Thyroid gland (tissue), 4 donors: ENCODE results near the gene KRTAP1-3. TPM values are rescaled to one million over a fixed set of nuclear protein-coding genes. Genes with fewer than 3 reads are reported as not detected.

Experiments used
- DNase-seq, 2 donors: peaks; one replicate each; pipeline ENCODE4 v3.0.0-alpha.2; 2019
- H3K27ac ChIP-seq, 3 donors: fragments of 200-600 bp; sonication (generic); 1 replicate in 2 of 3; 2 replicates in 1 of 3; pipeline ENCODE4 v1.5.1; 2016 to 2019; ENCODE audit warnings: mild to moderate bottlenecking in 1 of 3, moderate library complexity in 1 of 3
- H3K27me3 ChIP-seq: fragments of 200-600 bp; sonication (generic); one replicate; pipeline ENCODE4 v1.5.1; 2019
- H3K36me3 ChIP-seq, 2 donors: fragments of 200-600 bp; sonication (generic); one replicate each; pipeline ENCODE4 v1.5.1; 2016 to 2019
- H3K4me1 ChIP-seq, 2 donors: fragments of 200-600 bp; sonication (generic); one replicate each; pipeline ENCODE4 v1.5.1; 2017 to 2019
- H3K4me3 ChIP-seq, 3 donors: fragments of 200-600 bp; sonication (generic); replicated peaks in 1 of 3; 1 replicate in 2 of 3; 2 replicates in 1 of 3; pipeline ENCODE4 v1.5.1; 2016; ENCODE audit warnings: mild to moderate bottlenecking in 1 of 3
- H3K9me3 ChIP-seq: fragments of 200-600 bp; sonication (generic); one replicate; pipeline ENCODE4 v1.5.1; 2017
- CTCF ChIP-seq, 6 experiments: fragments of 200-600 bp in 3 of 6; fragments of 450-650 bp in 3 of 6; sonication (generic) in 3 of 6; IDR thresholded peaks; one replicate each; pipeline ENCODE4 v1.5.1; 2016 to 2019; ENCODE audit warnings: antibody characterized with exemption in 6 of 6, mild to moderate bottlenecking in 2 of 6, inconsistent platforms in 1 of 6, moderate library complexity in 1 of 6
- POLR2A ChIP-seq, 2 donors: fragments of 450-650 bp; IDR thresholded peaks; one replicate each; pipeline ENCODE4 v1.6.1; 2017; ENCODE audit warnings: antibody characterized with exemption in 2 of 2, mild to moderate bottlenecking in 2 of 2, moderate library complexity in 1 of 2
- WGBS, 2 donors: methylation state at CpG; one replicate each; pipeline ENCODE4 v1.1.5; 2017; 5-methylcytosine and 5-hydroxymethylcytosine counted together
- intact Hi-C: fragments of 100-400 bp; cut with DNase I; formaldehyde crosslinking; loops from one replicate; pipeline ENCODE4 v1.15.1; 2023
- small RNA-seq: library from RNA; depleted of rRNA; stranded (forward); fragments of <200 nt; gene quantifications from one replicate; pipeline ENCODE3, GENCODE V24; 2016
- total RNA-seq, 4 donors: library from RNA; depleted of rRNA; stranded (reverse); fragments of >200 nt; gene quantifications; one replicate each; pipeline ENCODE4 v1.2.3, GENCODE V29; 2016

The KRTAP1-3 gene
- total RNA-seq, 4 donors from 2014 or later = not detected

DNA sequence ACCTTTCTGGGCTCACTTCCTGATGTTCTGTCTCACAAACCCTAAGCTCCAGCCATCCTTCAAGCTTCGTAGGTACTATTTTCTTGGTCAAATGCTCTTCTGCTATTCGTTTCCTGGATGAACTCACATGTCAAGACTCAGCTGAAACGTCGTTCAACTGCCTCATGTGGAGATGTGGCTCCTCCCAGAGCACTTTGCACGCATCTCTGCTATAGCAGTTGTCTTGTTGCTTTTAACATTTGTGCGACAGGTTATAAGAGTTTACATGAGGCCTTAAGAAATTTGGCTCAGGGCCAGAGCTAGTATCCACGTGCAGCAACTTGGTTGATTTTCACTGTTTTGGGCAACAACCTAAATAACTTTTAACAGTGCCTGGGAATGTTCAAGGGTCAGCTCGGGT is 47.8 kb downstream of the KRTAP1-3 start:
- WGBS, 2 donors = 47 to 48% methylated on average over 8 of the region's 8 CpGs
- Histone ChIP-seq H3K36me3 (no peaks in the 10 kb centered on the region), H3K4me1 (no peaks in the 10 kb centered on the region), H3K4me3 (no peak overlapping the region), H3K27me3 (no peaks in the 10 kb centered on the region), H3K9me3 (no peaks in the 10 kb centered on the region), H3K27ac (no peak overlapping the region)
- no peak for DNase-seq
- TF ChIP-seq CTCF (IDR thresholded peaks at IDR 0.05) = no peak
- no peak for TF ChIP-seq POLR2A (IDR thresholded peaks at IDR 0.05)
- intact Hi-C loops = no loop called here

DNA sequence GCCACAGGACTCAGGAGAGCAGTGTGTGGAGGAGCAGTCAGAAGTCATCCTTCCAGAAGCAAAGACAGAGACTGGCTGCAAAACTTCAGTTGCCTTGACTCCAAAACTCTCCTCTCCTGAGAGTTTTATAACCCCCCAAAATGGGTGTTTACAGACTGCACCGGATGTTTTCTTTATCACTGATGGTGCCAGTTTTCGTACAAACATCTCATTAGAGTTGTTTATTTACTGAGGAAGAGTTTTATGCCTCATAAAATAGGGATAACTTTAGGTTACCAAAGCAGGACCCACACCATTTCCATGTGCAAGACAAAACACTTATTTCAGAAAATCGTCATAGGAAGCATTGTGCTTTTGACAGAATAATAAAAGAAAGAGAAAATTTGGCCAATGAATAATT is 50.4 kb downstream of the KRTAP1-3 start, which contains the start of gene KRT40:
KRT40 (minus strand) TSS at position 101 of the 400 bp plus-strand sequence; CDS start at position 48, 53 bp downstream.
- no peak within 1 kb of the TSS for H3K4me3 ChIP-seq
- 69 to 77% methylated on average over 3 of the region's 3 CpGs for WGBS, 2 donors
- H3K27me3 ChIP-seq = no peaks in the 10 kb centered on the region
- no peaks in the 10 kb centered on the region for H3K4me1 ChIP-seq
- H3K27ac ChIP-seq = no peak within 1 kb of the TSS
- no peak for TF ChIP-seq POLR2A (IDR thresholded peaks at IDR 0.05)
- TF ChIP-seq CTCF (IDR thresholded peaks at IDR 0.05) = no peak
- intact Hi-C loops = no loop called here
- no peak for DNase-seq
- no peaks in the 10 kb centered on the region for H3K36me3 ChIP-seq
- no peaks in the 10 kb centered on the region for H3K9me3 ChIP-seq

Small RNA genes lying within 50 kb of the gene (small RNA-seq; reads per million reads assigned to genes)
- gene KRTAP3-4P = not detected

Other genes with a start within 250 kb of the KRTAP1-3 start
- not detected for gene KRT28, start 234.9 kb downstream of the KRTAP1-3 start, total RNA-seq
- gene KRT10, start 212.3 kb downstream of the KRTAP1-3 start, total RNA-seq = 10 to 100 TPM in 2 of 4 donors, 1 to 10 TPM in 2; 1.3 to 10.8 (median 8.8) TPM
- not detected for gene KRT12, start 167.7 kb downstream of the KRTAP1-3 start, total RNA-seq
- not detected for gene KRT20, start 149.6 kb downstream of the KRTAP1-3 start, total RNA-seq
- gene KRT23, start 97.2 kb downstream of the KRTAP1-3 start, total RNA-seq = 1 to 10 TPM in 1 of 4 donors, not detected in 3; 4.6 TPM
- not detected for gene KRT39, start 67.9 kb downstream of the KRTAP1-3 start, total RNA-seq
- gene KRT40, start 50.5 kb downstream of the KRTAP1-3 start, total RNA-seq = not detected
- not detected for gene KRTAP3-3, start 40.7 kb downstream of the KRTAP1-3 start, total RNA-seq
- gene KRTAP3-2, start 35.0 kb downstream of the KRTAP1-3 start, total RNA-seq = not detected
- gene KRTAP3-1, start 25.7 kb downstream of the KRTAP1-3 start, total RNA-seq = not detected
- gene KRTAP1-5, start 7.7 kb downstream of the KRTAP1-3 start, total RNA-seq = not detected
- gene KRTAP1-4, start 4.7 kb downstream of the KRTAP1-3 start, total RNA-seq = not detected
- gene KRTAP1-1, start 6.6 kb upstream of the KRTAP1-3 start, total RNA-seq = not detected
- not detected for gene KRTAP2-1, start 12.4 kb upstream of the KRTAP1-3 start, total RNA-seq
- not detected for gene KRTAP2-2, start 20.4 kb upstream of the KRTAP1-3 start, total RNA-seq
- gene KRTAP2-3, start 25.2 kb upstream of the KRTAP1-3 start, total RNA-seq = not detected
- gene KRTAP2-4, start 31.0 kb upstream of the KRTAP1-3 start, total RNA-seq = not detected
- gene KRTAP4-7, start 49.3 kb upstream of the KRTAP1-3 start, total RNA-seq = not detected
- not detected for gene KRTAP4-8, start 63.3 kb upstream of the KRTAP1-3 start, total RNA-seq
- not detected for gene KRTAP4-16, start 67.3 kb upstream of the KRTAP1-3 start, total RNA-seq
- not detected for gene KRTAP4-9, start 70.5 kb upstream of the KRTAP1-3 start, total RNA-seq
- gene KRTAP4-11, start 83.5 kb upstream of the KRTAP1-3 start, total RNA-seq = not detected
- gene KRTAP4-12, start 89.3 kb upstream of the KRTAP1-3 start, total RNA-seq = not detected
- gene KRTAP4-6, start 105.7 kb upstream of the KRTAP1-3 start, total RNA-seq = not detected
- not detected for gene KRTAP4-5, start 115.0 kb upstream of the KRTAP1-3 start, total RNA-seq
- not detected for gene KRTAP4-4, start 125.9 kb upstream of the KRTAP1-3 start, total RNA-seq
- gene KRTAP4-3, start 133.3 kb upstream of the KRTAP1-3 start, total RNA-seq = not detected
- not detected for gene KRTAP4-2, start 143.3 kb upstream of the KRTAP1-3 start, total RNA-seq
- not detected for gene KRTAP4-1, start 150.0 kb upstream of the KRTAP1-3 start, total RNA-seq
- gene KRTAP9-1, start 155.0 kb upstream of the KRTAP1-3 start, total RNA-seq = not detected
- not detected for gene KRTAP9-2, start 191.8 kb upstream of the KRTAP1-3 start, total RNA-seq
- gene KRTAP9-3, start 197.6 kb upstream of the KRTAP1-3 start, total RNA-seq = not detected
- gene KRTAP9-8, start 203.1 kb upstream of the KRTAP1-3 start, total RNA-seq = not detected
- not detected for gene KRTAP9-4, start 214.8 kb upstream of the KRTAP1-3 start, total RNA-seq
- gene KRTAP9-9, start 220.5 kb upstream of the KRTAP1-3 start, total RNA-seq = not detected
- gene KRTAP9-6, start 230.5 kb upstream of the KRTAP1-3 start, total RNA-seq = not detected
- gene KRTAP9-7, start 240.8 kb upstream of the KRTAP1-3 start, total RNA-seq = not detected